Left renal pelvis (tissue), 4 donors: ENCODE results near the gene MSI2. TPM values are rescaled to one million over a fixed set of nuclear protein-coding genes. Genes with fewer than 3 reads are reported as not detected.

Experiments used
- DNase-seq, 4 donors: peaks; one replicate each; pipeline ENCODE4 v3.0.0-alpha.2; 2013; ENCODE audit warnings: low read depth in 4 of 4, low spot score in 3 of 4
- polyA plus RNA-seq, 4 donors: library from polyadenylated mRNA; unstranded; fragments of 120-200 nt; gene quantifications; one replicate each; pipeline ENCODE4 v1.2.1, GENCODE V29; 2013; ENCODE audit not compliant: insufficient read length in 4 of 4

Gene MSI2
- polyA plus RNA-seq, 4 donors: 46.8 to 107 (median 97.2) TPM

DNA sequence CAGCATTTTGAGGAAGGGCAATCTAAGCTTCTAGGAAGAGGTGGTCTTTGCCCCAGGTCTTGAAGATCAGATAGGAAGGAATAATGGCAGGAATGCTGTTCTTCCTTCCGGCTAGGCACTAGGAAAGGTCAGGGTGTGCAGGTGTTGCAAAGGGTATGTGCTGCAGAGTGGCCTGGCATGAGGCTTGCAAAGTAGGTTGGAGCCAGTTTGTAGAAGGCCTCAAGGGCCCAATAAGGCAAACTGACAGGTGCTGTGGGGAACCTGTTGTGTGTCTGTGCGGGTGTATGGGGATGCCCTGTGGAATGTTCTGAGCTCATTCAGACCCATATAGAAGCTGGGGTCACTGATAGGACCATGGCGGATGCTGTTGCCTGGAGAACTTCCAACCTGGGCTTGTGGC is 12.7 kb downstream of the MSI2 start:
- DNase-seq: no peak

DNA sequence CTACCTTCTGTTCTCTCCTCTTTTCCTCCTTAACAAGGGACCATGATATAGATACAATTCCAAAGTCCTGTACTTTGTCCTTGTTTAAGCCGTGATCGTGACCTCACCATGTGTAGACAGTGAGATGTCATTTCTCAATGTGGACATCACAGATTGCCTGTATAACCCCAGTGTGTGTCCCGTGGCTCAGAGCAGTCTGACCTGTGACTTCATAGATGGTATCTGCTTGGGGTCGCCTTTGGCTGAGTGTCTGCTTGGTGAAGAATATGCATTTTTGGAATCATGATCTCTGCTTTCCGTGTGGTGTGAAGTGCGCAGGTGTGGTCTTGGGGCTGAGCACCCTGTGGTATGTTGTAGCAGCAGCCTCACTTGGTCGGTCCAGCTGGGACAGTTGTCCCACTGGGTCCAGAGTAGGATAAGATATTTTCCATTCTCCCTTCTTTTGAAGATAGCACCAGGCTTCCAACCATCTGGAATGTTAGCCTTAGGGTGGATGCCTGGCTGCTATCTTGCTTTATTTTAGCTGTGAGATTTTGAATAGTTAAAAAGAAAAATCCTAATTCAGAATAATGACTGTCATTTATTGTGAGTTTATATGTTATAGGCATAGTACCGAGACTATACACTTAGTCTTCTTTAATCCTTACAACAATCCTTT is 13.4 kb downstream of the MSI2 start:
- no peak for DNase-seq

DNA sequence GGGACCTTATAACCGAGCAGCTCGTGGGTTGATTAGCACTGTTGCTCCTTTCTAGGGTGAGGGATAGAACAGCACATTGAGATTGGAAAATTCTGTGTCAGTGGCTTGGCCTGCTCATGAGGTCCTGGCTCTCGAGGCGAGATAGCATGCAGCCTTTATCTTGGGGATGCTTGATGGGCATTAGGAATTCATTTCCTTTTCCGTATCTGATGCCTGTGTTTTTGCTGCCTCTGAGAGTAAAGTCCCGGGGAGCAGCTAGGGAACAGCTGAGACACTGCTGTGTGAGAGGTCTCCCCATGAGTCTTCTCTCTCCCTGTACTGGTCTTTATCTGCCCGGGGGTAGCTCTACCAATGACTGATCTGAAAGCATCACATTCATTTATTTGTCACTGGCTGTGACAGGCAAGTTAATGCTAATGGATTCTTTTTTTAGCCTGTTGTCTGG is 14.5 kb downstream of the MSI2 start:
- DNase-seq: no peak

DNA sequence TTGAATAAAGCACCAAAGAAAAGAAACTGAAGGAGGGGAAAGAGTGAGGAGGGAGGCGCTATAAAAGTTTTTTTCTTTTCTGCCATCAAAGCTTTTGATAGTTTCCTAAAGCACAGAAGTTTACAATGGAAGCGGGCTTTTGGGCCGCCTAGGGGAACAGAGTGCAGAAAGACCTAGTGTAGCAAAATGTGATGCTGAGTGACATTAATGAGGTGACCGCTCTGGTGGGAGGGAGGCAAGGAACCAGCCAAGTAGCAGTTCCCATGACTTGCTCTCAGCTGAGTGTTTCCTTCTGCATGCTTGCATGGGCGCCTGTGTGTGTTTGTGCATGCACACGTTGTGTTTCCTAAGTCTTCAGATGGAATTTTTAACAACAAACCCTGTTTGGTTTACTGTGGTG is 15.5 kb downstream of the MSI2 start:
- no peak for DNase-seq

DNA sequence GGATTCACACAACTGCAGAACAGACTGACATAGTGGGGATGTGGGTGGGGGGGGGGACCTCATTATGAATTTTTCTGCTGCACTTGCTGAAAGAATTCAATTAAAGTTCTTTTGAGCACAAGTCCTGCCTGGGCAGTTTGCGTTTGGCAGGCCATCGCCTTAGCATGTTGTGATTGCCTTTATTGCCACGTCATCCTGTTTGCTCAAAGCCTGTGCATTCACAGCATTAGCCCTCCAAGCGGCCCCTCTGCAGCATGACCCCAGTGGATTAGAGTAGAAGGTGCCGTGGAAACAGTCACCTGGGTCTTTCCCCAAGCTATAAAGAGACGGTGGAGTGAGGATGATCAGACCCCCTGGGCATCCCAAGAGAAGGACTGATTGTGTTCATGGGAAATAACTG is 17.2 kb downstream of the MSI2 start:
- no peak for DNase-seq

DNA sequence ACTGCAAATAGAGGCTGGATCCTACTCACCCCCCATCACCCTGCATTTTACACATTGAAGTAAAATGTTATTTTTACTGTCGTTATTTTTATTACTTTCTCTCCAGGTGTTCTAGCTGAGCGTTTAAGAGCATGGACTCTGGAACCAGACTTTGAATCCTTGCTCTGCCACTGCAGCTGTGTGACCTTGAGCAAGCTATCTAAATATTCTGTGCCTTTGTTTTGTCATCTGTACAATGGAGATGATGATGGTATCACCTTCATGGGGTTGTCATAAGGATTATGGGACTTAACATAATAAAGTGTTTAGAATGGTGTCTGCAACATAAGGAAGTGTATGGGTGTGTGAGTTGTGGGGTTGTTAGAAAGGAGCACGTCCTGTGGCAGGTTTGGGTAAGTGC is 17.8 kb downstream of the MSI2 start:
- no peak for DNase-seq

DNA sequence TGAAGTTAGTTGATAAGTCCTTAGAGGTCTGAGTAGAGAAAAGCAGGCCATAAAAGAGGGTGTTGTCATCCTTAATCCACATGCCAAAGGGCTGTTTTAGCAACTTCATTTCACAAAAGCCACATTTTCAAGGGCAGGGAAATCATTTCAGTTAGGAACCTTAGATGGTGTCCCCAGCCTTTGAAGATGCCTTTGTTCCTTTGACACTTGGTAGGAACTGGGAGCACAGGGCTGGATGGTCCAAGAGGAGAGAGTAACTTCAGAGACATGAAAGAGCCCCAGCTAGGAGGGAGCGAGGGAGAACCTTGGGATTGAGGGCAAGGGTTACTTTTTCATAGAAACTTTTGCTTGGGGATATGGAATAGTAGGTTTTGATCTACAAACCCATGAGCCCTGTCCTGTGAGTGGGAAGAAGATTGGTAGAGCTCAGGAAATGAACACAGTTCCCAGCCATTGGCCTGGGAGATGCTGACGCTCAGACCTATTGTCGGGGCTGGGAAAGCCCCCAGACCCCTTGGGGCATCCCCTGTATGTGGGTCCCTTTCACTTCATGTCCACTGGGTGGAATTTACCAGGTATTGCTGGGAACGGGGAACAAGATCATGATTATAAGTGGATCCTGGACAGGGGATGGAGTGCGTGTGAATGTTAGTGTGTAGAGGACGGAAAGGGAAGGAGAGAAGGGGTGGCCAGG is 18.9 kb downstream of the MSI2 start:
- DNase-seq: no peak

DNA sequence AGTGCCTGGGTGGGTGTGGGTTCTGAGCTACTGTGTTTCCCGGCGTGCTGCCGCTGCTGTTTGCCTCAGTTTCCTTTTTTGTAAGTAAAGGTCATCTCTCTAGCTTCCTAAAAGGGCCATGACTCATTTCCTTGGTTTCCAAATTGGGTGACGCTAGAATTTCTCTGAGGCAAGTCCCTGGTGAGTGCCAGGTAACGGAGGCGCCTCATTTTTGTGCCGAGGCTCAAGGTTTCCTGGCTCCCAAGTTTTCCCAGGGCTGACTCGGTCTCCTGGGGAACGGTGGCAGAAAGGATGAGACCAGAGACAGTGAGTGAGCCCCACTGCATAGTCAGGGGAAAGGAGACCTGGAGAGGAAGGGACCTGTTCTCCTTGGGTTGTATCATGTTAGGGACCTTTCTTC is 20.3 kb downstream of the MSI2 start:
- DNase-seq: no peak

DNA sequence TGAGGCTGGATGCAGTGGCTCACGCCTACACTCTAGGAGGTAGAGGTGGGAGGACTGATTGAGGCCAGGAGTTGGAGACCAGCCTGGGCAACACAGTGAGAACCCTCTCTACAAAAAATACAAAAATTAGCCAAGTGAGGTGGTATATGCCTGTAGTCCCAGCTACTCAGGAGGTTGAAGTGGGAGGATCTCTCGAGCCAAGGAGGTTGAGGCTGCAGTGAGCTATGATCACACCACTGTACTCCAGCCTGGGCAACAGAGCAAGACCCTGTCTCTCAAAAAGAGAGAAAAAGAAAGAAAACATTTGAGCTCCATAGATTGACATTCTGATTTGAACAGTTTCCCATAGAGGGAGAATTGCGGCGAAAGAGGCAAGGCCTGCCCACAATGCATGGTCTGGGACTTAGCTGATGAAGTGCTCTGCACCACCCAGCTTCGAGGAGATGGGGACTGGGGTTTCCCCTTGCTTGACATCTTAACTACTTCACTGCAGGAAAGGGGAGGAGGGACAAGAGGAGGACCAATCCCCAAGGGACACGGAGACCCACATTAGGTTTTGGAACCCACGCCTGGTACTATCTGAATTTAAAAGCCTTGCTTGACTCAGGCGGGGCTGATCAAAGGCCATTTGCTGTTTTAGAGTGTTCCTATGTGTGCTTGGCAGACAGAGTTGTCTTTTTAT is 21.7 kb downstream of the MSI2 start:
- no peak for DNase-seq

DNA sequence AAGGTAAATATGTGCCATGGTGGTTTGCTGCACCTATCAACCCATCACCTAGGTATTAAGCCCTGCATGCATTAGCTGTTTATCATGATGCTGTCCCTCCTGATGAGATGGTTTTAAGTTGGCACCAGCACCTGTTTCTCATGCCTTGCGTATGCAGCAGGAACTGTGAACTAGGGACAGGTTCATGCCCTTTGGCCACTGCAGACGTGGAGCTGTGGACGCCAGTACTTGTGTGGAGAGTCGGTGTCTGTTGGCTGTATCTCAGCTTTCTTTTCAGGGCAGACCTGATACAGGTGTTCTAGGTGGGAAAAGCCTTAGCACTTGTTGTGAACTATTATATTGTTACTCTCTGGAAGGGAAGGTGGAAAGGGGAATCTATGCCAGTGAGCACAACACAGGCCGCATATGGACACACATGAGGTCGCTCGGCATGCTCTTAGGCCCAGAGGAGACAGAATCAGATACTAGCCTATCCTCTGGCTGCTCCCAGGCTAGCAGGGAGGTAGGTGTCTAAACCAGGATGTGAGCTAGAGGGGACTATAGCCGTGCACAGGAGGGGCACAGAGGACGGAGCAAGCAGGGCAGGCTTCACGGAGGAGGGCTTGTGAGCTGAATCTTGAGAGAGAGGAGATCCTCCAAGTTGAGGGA is 22.5 kb downstream of the MSI2 start:
- DNase-seq: no peak

DNA sequence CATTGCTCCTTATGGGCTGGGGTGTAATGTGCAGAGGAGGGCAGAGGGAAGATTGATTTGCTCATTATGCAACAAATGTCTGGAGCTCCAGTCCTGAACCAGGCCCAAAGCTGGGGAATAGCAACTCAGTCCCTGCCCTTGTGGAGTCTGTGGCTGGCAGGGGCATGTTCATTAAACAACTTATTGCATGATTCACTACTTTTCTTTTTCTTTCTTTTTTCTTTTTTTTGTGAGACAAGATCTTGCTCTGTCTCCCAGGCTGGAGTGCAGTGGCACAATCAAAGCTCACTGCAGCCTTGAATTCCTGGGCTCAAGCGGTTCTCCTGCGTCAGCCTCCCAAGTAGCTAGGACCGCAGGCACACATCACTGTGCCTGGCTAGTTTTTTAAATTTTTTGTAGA is 23.1 kb downstream of the MSI2 start:
- no peak for DNase-seq

DNA sequence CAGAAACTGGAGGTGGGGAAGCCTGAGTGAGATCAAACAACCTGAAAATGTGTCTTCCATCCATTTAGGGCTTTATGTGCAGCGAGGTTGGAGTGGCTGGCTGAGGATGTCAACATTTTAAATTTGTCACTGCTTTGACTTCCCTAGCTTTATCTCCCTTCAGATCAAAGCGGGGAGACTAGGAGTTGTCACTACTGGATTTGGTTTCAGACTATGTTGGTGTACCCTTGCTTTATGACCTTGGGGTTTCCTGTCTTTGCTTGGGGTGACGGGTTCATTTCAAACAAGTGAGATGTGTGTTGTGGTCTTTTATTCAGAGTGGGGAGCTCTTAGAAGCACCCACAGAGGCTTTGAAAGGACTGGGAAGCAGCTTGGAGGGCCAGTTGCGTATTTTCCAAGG is 25.6 kb downstream of the MSI2 start:
- DNase-seq: no peak

DNA sequence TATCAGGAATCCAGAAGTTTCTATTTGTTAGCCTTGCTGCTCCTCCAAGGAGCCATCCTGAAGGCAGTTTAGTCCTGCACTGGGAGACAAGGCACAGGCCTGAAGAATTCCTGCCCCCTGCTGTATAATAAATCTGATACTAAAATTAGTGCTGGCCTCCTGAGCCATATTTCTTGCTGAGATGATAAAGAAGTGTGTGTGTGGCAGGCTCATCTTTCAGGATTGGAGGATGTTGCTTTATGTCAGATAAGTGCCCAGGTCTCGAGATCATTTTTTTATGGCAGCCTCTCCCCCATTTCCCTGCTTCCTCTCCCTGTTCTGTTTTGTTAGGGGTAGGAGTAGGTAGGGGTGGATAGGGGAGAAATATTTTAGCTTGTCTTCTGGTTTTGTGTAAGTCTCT is 26.0 kb downstream of the MSI2 start:
- no peak for DNase-seq

DNA sequence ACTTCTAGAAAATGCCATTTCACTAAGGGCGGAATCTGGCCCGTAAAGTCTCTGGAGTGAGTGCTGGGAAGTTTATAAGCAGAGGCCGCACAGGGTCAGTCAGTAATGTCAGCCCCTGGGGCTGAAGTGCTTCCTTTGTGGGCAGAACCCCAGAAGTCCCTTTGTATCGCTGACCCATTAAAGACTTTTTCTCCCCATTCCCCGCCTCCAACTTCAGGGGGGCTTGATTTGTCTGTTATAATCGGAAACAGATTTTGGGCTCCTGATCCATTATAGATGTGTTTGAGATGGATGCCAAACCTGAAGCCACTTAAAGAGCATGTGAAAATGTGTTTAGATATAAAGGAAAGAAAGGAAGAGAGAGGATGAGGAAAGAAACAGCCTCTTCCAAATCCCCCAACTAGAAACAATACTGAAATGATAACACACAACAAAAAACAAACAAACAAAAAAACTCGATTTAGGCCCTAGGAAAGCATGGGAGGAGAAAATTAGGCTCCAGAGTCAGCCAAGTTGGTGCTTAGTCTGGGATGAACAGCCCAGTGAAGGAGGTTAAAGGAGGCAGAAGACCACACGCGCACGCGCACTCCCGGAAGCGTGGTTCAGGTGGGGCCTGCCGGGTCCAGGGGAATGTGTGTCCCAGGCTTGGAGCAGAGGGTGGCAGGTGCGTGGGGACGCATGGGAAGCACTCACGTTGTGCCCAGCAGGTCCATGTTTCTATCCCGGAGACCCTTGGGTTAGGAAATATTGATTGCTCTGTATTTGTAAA is 27.1 kb downstream of the MSI2 start:
- no peak for DNase-seq

DNA sequence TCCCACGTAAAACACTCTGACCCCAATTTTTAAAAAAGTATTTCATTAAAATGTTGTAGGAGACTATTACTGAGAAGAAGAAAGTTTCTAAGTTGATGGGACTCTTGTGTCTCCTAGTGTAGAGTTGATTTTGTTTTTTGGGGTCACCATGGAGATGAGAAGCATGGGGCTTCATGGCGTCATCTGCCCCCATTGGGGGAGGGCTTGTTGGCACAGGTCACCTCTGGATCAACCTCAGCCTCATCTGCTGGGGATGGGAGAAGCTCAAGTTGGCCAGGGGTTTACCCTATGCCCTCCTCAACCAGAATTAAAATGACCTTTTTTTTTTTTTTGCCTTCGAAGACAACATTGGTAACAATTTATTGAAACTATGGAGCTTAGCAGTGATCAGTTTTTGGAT is 28.3 kb downstream of the MSI2 start:
- DNase-seq: no peak

DNA sequence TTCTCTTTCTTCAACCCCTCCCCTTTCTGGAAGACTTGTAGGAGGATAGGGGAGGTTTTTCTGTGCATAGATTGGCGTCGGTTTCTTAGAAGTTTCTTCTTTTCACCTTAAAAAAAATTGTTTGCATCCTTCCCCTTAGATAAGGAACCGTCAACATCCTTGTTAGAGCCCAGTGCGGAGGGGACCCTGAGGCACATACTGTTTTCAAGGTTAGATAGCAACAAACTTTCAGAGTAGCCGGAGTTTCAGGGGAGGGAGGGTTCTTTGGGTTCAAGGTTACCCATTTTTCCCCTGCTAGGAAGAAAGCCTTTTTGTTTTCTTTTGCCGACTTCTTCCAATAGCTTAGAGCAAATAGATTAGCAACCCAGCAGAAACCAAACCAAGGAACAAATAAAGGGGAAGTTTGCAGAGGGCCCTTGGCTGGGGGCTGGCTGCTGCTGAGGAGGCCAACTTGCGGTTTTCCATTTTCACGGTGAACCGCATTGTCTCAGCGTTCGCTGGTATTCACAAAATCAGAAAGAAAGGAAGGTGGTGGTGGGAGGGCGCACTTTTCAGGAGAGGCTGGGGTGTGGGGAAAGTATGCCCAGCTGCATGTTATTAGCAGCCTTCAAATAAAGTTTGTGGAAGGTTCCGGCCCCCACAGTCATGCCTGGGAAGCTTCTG is 28.8 kb downstream of the MSI2 start:
- DNase-seq: no peak

DNA sequence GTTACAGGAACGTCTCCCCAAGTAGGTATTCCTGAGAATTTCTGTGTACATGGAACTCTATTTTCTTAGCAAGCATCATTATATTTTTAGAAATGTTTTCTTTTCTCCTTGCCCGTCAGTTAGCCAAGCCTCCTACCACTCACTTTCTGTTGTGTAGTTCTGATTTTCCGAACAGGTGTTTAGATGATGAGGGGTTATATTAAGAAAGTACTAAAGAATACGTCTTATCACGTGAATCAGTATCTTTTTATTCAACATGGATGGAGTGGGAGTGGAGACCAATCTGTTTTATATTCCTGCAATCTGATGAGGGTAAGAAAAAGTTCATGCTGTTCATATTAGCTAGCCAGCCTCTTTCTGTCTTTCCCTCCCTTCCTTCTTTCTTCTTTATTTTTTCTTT is 29.4 kb downstream of the MSI2 start:
- no peak for DNase-seq

DNA sequence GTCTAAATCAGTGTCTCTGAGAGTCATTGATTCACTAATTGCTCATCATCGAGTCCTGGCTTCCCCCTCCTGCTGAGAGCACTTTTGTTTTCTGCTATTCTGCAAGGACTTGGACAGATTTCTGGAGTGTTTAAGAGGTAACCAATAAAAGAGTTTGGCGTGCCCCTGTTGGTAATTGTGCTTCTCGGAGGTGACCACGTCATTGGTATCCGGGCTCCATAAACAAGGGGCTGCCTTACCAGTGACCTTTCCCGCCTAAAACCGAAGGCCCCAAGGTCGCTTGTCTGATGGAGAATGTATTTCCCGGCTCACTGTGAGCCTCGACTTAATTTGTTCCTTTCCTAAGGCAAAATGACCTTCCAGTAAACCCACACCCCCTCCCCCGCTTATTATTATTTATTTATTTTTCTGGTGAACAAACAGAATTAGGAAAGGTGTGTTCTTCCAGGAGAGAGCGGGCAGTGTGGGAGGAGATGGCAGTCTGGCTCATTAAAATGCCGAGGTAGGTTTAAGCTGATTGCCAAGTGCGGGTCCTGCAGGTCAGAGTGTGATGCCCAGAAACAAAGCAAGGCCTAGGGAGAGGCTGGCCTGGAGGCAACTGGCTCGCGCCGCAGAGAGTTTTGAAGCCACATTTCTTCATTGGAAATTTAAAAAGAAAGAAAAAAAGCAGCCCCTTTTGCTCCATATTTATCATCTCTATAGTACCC is 30.2 kb downstream of the MSI2 start:
- no peak for DNase-seq

DNA sequence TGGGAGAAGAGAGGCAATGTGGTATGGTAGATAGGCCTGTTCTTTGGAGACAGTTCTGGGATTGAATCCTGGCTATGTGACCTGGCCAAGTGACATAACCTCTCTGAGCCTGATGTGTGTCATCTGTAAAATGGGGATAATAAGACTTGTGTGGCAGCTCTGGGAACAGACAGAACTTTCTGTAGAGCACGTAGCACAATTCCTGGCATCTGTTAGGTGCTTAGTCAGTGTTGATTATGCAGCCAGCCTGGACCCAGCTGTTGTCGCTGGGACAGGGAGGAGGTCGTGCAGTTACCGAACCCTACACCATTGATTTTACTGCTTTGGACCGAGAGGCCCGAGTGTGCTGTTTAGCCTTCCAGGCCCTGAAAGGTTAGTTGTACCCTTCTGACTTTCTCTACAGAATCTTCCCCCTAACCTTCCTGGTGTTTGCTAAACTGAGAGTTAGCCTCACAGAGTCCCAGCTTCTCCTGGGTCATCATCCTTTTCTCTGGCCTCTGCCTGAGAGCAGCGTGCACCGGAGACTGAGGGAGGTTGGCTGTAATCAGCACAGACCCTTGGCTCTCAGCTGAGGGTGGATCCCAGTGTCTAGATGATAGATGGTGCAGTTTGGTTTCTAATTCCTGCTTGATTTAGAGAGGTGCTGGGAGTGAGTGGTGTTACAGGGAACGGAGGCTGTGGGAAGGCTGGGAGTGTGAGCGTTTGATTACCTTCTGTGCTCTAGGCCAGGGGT is 31.9 kb downstream of the MSI2 start:
- no peak for DNase-seq
